Measurements from ENCODE around the gene FAM9A.

The FAM9A gene

DNA sequence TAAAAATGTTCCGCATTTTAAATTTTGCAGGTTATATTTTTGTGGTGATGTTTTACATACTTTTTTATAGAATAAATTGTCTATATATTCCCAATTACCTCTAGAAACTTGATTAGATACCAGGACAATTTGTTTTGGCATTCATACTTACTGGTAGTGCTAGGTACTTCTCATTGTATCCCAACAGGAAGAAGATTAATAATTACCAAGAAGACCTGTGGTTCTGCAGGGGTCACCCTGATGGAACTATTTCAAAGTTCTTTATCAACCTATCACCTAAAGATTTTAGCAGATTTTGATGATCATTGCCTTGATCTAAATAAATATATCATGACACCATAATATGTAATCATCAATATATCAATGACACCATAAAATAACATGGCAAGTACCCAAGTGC lies 22.5 kb upstream of the FAM9A start:
- TF ChIP-seq CTCF (IDR thresholded peaks at IDR 0.05; ENCODE audit: low read depth, low read length), result no peak
- H3K4me3 ChIP-seq (ENCODE audit: low read depth, low read length), result no peak overlapping the region

DNA sequence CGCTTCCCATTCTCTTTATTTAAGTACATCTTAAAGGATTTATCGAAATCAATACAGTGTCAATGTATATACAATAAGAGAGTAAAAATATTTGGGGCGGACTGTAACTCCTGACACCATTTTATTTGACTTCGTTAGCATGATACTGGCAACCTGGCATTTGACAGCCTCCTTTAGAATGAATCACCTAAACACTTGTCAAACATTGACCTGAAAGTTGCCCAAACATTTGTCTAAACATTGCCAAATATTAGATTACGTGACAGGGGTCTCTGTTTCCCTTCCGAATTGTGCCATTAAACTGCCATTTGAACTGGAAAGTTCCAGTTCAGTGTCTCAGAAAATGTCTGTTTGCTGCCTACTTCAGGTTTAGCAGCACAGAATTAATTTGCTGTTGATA lies 20.8 kb upstream of the FAM9A start:
- H3K4me3 ChIP-seq (ENCODE audit: low read depth, low read length), result no peak overlapping the region
- no peak for TF ChIP-seq CTCF (IDR thresholded peaks at IDR 0.05; ENCODE audit: low read depth, low read length)

- no peak for TF ChIP-seq CTCF (IDR thresholded peaks at IDR 0.05; ENCODE audit: low read depth, low read length)
- no peak overlapping the region for H3K4me3 ChIP-seq (ENCODE audit: low read depth, low read length)
Measured at GRCh38 chrX:8820910-8821527, 19.8 kb upstream of the FAM9A start.

DNA sequence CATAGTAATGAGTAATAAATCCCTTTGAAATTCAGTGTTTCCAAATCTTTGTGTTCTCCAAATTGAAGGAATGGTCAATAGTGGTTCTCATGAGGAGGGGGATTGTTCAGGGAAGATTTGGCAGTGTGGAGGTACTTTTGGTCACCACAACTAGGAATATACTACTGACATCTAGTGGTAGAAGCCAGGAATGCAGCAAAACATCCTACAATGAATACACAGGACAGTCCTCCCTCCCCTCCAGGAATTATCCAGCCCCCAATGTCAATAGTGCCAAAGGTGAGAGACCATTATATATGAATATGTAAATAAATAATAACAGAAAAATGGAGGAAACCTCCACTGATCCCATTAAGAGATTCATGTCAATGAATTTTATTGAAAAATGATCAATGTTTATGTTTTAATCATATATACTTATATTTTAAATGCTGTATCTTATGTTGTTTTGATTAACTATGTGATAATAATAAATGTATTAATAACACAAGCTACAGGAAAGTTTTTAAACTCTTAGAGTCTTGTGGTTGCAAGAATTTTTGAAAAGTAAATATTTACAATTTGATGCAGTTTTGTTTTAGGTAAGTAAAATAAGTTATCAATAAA lies 14.4 kb upstream of the FAM9A start:
- peak; percentile 71 for TF ChIP-seq CTCF (IDR thresholded peaks at IDR 0.05; ENCODE audit: low read depth, low read length)
- no peak overlapping the region for H3K4me3 ChIP-seq (ENCODE audit: low read depth, low read length)

DNA sequence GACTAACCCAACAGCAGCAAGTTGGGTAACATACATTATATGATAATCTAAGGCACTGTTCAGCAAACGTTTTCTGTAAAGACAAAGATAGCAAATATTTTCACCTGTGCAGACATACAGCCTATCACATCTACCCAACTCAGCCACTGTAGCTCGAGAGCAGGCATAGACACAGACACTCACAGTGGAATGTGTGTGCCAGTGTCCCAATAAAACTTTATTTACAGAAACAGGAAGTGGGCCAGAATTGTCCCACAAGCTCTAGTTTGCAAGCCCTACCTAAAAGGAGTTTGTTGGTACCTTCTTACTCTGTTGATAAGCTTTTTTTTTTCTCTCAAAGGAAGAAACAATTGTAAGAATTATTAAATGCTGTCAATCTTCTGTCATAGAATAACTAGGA lies 11.9 kb upstream of the FAM9A start:
- TF ChIP-seq CTCF (IDR thresholded peaks at IDR 0.05; ENCODE audit: low read depth, low read length), result no peak
- H3K4me3 ChIP-seq (ENCODE audit: low read depth, low read length), result no peak overlapping the region

DNA sequence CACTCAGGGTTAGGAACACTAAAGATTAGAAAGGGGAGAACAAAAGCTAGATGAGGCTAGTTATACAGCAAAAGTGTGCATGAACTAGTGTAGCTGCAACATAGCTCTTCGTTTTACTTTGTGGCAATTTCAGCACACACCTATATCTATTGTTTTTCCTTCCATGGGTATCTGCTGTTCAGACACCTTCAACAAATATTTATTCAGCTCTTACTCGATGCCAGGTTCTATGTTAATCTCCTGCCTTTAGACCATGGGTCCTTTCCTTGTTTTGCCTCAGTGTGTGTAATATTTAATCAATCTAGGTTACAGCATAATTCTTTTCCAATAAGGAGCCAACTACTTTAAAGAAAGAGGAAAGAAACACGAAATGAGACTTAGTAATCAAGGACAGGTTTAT lies 10.4 kb upstream of the FAM9A start:
- no peak for TF ChIP-seq CTCF (IDR thresholded peaks at IDR 0.05; ENCODE audit: low read depth, low read length)
- no peak overlapping the region for H3K4me3 ChIP-seq (ENCODE audit: low read depth, low read length)

DNA sequence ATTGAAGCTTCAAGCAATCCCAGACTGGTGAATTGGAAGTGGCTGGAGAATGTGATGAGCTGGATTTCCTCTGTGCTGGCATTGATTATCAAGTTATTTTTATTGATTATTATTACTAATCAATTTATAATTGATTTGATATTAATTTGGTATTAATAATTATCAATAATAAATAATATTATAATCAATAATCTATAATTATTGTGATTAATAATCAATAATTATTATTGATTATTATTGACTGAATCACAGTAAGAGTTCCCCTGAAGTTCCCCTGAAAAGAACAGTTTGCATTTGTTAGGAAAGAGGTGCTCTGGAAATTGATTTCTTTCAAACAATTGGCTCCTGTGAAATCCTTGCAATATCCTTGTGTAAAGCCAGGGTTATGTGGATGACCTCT lies 7.5 kb upstream of the FAM9A start:
- no peak for TF ChIP-seq CTCF (IDR thresholded peaks at IDR 0.05; ENCODE audit: low read depth, low read length)
- H3K4me3 ChIP-seq (ENCODE audit: low read depth, low read length), result no peak overlapping the region

Measured in WI38 (cell line).